ENCODE data around the gene ELOVL5. TPM values are rescaled to one million over a fixed set of nuclear protein-coding genes. Genes with fewer than 3 reads are reported as not detected.

The ELOVL5 gene
- total RNA-seq, 1 donor, result 94.8 TPM

- H3K4me3 ChIP-seq (ENCODE audit: low read length), result no peak overlapping the region
- no peaks in the 10 kb centered on the region for H3K9me3 ChIP-seq (ENCODE audit: low read depth, low read length)
- H3K27me3 ChIP-seq (ENCODE audit: insufficient read depth, low read length), result no peaks in the 10 kb centered on the region
- H3K4me1 ChIP-seq (ENCODE audit: insufficient read depth, low read length), result peaks cover 74% of the 10 kb centered on the region
Measured at GRCh38 chr6:53241938-53242337, 106.8 kb downstream of the ELOVL5 start.

- Histone ChIP-seq H3K9me3 (ENCODE audit: low read depth, low read length) (no peaks in the 10 kb centered on the region), H3K4me1 (ENCODE audit: insufficient read depth, low read length) (peaks cover 70% of the 10 kb centered on the region), H3K27me3 (ENCODE audit: insufficient read depth, low read length) (no peaks in the 10 kb centered on the region), H3K4me3 (ENCODE audit: low read length) (no peak overlapping the region)
Measured at GRCh38 chr6:53240761-53241160, 108.0 kb downstream of the ELOVL5 start.

- Histone ChIP-seq H3K9me3 (ENCODE audit: low read depth, low read length) (no peaks in the 10 kb centered on the region), H3K27me3 (ENCODE audit: insufficient read depth, low read length) (no peaks in the 10 kb centered on the region), H3K4me1 (ENCODE audit: insufficient read depth, low read length) (peaks cover 66% of the 10 kb centered on the region), H3K4me3 (ENCODE audit: low read length) (no peak overlapping the region)
Measured at GRCh38 chr6:53240139-53240538, 108.6 kb downstream of the ELOVL5 start.

- no peak overlapping the region for H3K4me3 ChIP-seq (ENCODE audit: low read length)
- no peaks in the 10 kb centered on the region for H3K9me3 ChIP-seq (ENCODE audit: low read depth, low read length)
- peaks cover 60% of the 10 kb centered on the region for H3K4me1 ChIP-seq (ENCODE audit: insufficient read depth, low read length)
- H3K27me3 ChIP-seq (ENCODE audit: insufficient read depth, low read length), result no peaks in the 10 kb centered on the region
Measured at GRCh38 chr6:53239526-53239925, 109.2 kb downstream of the ELOVL5 start.

- H3K4me1 ChIP-seq (ENCODE audit: insufficient read depth, low read length), result peaks cover 48% of the 10 kb centered on the region
Measured at GRCh38 chr6:53238311-53238710, 110.4 kb downstream of the ELOVL5 start.

GRCh38 chr6:53236241-53236640 lies 112.5 kb downstream of the ELOVL5 start:
- H3K4me3 ChIP-seq (ENCODE audit: low read length), result no peak overlapping the region
- no peaks in the 10 kb centered on the region for H3K9me3 ChIP-seq (ENCODE audit: low read depth, low read length)
- H3K27me3 ChIP-seq (ENCODE audit: insufficient read depth, low read length), result no peaks in the 10 kb centered on the region
- H3K4me1 ChIP-seq (ENCODE audit: insufficient read depth, low read length), result peaks cover 43% of the 10 kb centered on the region

More at GRCh38 chr6:53238311-53238710, 110.4 kb downstream of the ELOVL5 start:
- H3K9me3 ChIP-seq (ENCODE audit: low read depth, low read length), result no peaks in the 10 kb centered on the region
- H3K27me3 ChIP-seq (ENCODE audit: insufficient read depth, low read length), result no peaks in the 10 kb centered on the region
- no peak overlapping the region for H3K4me3 ChIP-seq (ENCODE audit: low read length)

DNA sequence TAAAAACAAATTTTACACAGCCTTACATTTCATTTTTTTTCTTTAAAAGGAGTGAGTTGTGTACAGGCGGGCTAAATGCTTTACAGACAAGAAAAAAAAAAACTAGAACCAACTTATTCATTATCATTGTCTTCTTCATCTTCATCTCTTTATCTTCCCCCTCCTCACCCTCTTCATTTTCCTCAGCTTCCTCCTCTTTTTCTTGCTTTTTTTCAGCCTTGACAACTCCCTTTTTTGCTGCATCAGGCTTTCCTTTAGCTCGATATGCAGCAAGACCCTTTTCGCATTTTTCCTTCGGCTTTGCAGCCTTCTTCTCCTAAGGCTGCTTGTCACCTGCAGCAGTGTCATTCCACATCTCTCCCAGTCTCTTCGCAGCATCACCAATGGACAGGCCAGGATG lies 113.2 kb downstream of the ELOVL5 start:
- Histone ChIP-seq H3K4me1 (ENCODE audit: insufficient read depth, low read length) (peaks cover 36% of the 10 kb centered on the region), H3K27me3 (ENCODE audit: insufficient read depth, low read length) (no peaks in the 10 kb centered on the region), H3K4me3 (ENCODE audit: low read length) (no peak overlapping the region), H3K9me3 (ENCODE audit: low read depth, low read length) (no peaks in the 10 kb centered on the region)

GRCh38 chr6:53233309-53233708 lies 115.4 kb downstream of the ELOVL5 start:
- Histone ChIP-seq H3K4me1 (ENCODE audit: insufficient read depth, low read length) (peaks cover 23% of the 10 kb centered on the region), H3K4me3 (ENCODE audit: low read length) (no peak overlapping the region), H3K27me3 (ENCODE audit: insufficient read depth, low read length) (no peaks in the 10 kb centered on the region), H3K9me3 (ENCODE audit: low read depth, low read length) (no peaks in the 10 kb centered on the region)

GRCh38 chr6:53230775-53231467 lies 117.8 kb downstream of the ELOVL5 start:
- Histone ChIP-seq H3K4me1 (ENCODE audit: insufficient read depth, low read length) (peaks cover 20% of the 10 kb centered on the region), H3K4me3 (ENCODE audit: low read length) (no peak overlapping the region), H3K9me3 (ENCODE audit: low read depth, low read length) (no peaks in the 10 kb centered on the region), H3K27me3 (ENCODE audit: insufficient read depth, low read length) (no peaks in the 10 kb centered on the region)

DNA sequence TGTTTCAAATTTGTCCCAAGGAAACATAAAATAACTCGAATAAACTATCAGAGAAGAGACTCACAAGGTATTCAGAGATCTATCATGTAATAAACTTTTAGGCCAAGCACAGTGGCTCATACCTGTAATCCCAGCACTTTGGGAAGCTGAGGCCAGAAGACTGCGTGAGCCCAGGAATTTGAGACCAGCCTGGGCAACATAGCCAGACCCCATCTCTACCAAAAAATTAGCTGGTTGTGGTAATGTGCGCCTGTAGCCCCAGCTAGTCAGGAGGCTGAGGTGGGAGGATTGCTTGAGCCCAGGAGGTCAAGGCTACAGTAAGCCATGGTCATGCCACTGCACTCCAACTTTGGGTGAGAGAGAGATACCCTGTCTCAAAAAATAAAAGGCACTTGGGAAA lies 120.9 kb downstream of the ELOVL5 start:
- Histone ChIP-seq H3K27me3 (ENCODE audit: insufficient read depth, low read length) (no peaks in the 10 kb centered on the region), H3K4me1 (ENCODE audit: insufficient read depth, low read length) (peaks cover 11% of the 10 kb centered on the region), H3K4me3 (ENCODE audit: low read length) (no peak overlapping the region), H3K9me3 (ENCODE audit: low read depth, low read length) (no peaks in the 10 kb centered on the region)

- no peak overlapping the region for H3K4me3 ChIP-seq (ENCODE audit: low read length)
- H3K27me3 ChIP-seq (ENCODE audit: insufficient read depth, low read length), result no peaks in the 10 kb centered on the region
- no peaks in the 10 kb centered on the region for H3K9me3 ChIP-seq (ENCODE audit: low read depth, low read length)
- H3K4me1 ChIP-seq (ENCODE audit: insufficient read depth, low read length), result peaks cover 18% of the 10 kb centered on the region
Measured at GRCh38 chr6:53220605-53221004, 128.1 kb downstream of the ELOVL5 start.

Other genes with a start within 250 kb of the ELOVL5 start
- 0.21 TPM for gene GCM1, start 200.1 kb downstream of the ELOVL5 start, total RNA-seq
- 19.5 TPM for gene GCLC, start 196.2 kb upstream of the ELOVL5 start, total RNA-seq

Data from mononuclear cell (primary cell).